Nephron progenitor cell (in vitro differentiated cells): ENCODE data around the gene RABL6.
"Not testable (repeated sequence)": the region's sequence is repeated elsewhere in the genome, so short reads cannot be mapped to it uniquely, and the experiment has no call there.

Source experiments
- DNase-seq: peaks from one replicate; pipeline ENCODE4 v3.0.0; 2021
- H3K27ac Mint-ChIP-seq: 2 replicates; pipeline ENCODE4 v1.8.0; 2021; ENCODE audit warnings: mild to moderate bottlenecking, moderate library complexity, mixed read lengths
- H3K27me3 Mint-ChIP-seq: 2 replicates; pipeline ENCODE4 v1.8.0; 2021; ENCODE audit warnings: mild to moderate bottlenecking, low read depth, mixed read lengths; ENCODE audit not compliant: poor library complexity
- H3K36me3 Mint-ChIP-seq: 2 replicates; pipeline ENCODE4 v1.8.0; 2021; ENCODE audit warnings: low read depth, mixed read lengths
- H3K4me1 Mint-ChIP-seq: 2 replicates; pipeline ENCODE4 v1.8.0; 2021; ENCODE audit warnings: mixed read lengths
- H3K4me3 Mint-ChIP-seq: 2 replicates; pipeline ENCODE4 v1.8.0; 2021; ENCODE audit warnings: mild to moderate bottlenecking, moderate library complexity, mixed read lengths
- H3K9me3 Mint-ChIP-seq: 2 replicates; pipeline ENCODE4 v1.8.0; 2021; ENCODE audit warnings: mild to moderate bottlenecking, moderate library complexity, mixed read lengths
- TF ChIP-seq, protein P1 (sequence below): fragments of 200-600 bp; sonication (generic); IDR thresholded peaks from 2 replicates; pipeline ENCODE4 v1.5.0; 2021; ENCODE audit warnings: antibody characterized with exemption

RABL6 gene

DNA sequence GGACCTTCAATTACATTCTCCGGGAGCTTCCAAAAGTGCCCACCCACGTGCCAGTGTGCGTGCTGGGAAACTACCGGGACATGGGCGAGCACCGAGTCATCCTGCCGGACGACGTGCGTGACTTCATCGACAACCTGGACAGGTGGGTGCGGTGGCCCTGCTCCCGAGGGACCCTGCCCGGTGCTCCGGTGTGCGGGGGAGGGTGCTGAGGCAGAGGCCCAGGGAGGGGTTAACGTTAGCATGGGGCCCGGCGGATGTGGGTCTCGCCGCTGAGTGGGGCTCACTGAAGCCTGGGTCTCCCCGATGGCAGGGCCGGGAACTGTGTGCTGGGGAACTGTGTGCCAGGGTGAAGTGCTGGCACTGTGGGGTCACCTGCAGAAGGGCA, 24.0 kb downstream of the RABL6 start:
- H3K4me1 Mint-ChIP-seq, result peaks cover 3% of the 10 kb centered on the region
- H3K36me3 Mint-ChIP-seq, result peaks cover 12% of the 10 kb centered on the region
- no peak overlapping the region for H3K27ac Mint-ChIP-seq
- no peak for DNase-seq
- no peaks in the 10 kb centered on the region for H3K9me3 Mint-ChIP-seq
- TF ChIP-seq, protein P1, sequence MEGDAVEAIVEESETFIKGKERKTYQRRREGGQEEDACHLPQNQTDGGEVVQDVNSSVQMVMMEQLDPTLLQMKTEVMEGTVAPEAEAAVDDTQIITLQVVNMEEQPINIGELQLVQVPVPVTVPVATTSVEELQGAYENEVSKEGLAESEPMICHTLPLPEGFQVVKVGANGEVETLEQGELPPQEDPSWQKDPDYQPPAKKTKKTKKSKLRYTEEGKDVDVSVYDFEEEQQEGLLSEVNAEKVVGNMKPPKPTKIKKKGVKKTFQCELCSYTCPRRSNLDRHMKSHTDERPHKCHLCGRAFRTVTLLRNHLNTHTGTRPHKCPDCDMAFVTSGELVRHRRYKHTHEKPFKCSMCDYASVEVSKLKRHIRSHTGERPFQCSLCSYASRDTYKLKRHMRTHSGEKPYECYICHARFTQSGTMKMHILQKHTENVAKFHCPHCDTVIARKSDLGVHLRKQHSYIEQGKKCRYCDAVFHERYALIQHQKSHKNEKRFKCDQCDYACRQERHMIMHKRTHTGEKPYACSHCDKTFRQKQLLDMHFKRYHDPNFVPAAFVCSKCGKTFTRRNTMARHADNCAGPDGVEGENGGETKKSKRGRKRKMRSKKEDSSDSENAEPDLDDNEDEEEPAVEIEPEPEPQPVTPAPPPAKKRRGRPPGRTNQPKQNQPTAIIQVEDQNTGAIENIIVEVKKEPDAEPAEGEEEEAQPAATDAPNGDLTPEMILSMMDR, result no peak
- H3K4me3 Mint-ChIP-seq, result no peak overlapping the region
- H3K27me3 Mint-ChIP-seq, result no peaks in the 10 kb centered on the region

DNA sequence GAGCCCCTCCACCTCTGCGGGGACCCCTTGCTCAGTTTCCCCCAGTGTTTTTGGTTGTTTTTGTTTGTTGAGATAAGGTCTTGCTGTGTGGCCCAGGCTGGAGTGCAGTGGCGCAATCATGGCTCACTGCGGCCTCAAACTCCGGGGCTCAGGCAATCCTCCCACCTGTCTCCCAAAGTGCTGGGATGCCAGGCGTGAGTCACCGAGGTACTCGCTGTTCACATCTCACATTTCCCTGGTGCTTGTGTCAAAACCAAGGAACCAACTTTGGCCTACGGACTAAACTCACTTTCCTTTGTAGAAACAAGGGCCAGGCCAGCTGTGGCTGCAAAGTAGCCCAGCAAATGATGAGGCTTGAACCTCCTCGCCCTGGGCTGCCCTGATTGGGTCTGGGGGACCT, 24.8 kb downstream of the RABL6 start:
- TF ChIP-seq, protein P1, result no peak
- Mint-ChIP-seq H3K27ac (no peak overlapping the region), H3K9me3 (no peaks in the 10 kb centered on the region), H3K27me3 (no peaks in the 10 kb centered on the region), H3K4me1 (peaks cover 3% of the 10 kb centered on the region), H3K4me3 (no peak overlapping the region), H3K36me3 (peaks cover 12% of the 10 kb centered on the region)
- DNase-seq, result no peak

DNA sequence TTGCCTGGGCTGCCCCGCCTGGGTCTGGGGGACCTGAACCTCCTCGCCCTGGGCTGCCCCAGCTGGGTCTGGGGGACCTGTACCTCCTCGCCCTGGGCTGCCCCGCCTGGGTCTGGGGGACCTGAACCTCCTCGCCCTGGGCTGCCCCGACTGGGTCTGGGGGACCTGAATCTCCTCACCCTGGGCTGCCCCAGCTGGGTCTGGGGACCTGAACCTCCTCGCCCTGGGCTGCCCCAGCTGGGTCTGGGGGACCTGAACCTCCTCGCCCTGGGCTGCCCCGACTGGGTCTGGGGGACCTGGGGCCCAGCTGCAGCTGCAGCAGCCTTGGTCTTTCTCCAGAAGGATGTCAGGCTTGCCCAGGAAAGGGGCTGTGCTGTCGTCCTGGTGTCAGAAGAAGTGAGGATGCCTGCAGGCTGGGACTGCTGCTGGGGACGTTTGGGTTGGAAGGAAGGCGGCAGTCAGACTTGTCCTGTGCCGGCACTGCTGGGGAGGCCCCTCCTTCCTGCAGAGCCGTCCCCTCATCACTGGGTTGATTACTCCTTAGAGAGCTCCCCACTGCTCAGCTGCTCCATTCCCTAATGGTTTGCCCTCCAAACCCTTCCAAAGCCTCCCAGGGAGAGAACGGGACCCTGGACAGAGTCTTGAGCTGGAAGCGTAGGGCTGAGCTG, 25.8 kb downstream of the RABL6 start:
- not testable (repeated sequence) for H3K27me3 Mint-ChIP-seq, H3K4me1 Mint-ChIP-seq, DNase-seq, H3K9me3 Mint-ChIP-seq, H3K4me3 Mint-ChIP-seq
- Mint-ChIP-seq H3K36me3 (peaks cover 12% of the 10 kb centered on the region), H3K27ac (peak overlapping the region; percentile 94)

DNA sequence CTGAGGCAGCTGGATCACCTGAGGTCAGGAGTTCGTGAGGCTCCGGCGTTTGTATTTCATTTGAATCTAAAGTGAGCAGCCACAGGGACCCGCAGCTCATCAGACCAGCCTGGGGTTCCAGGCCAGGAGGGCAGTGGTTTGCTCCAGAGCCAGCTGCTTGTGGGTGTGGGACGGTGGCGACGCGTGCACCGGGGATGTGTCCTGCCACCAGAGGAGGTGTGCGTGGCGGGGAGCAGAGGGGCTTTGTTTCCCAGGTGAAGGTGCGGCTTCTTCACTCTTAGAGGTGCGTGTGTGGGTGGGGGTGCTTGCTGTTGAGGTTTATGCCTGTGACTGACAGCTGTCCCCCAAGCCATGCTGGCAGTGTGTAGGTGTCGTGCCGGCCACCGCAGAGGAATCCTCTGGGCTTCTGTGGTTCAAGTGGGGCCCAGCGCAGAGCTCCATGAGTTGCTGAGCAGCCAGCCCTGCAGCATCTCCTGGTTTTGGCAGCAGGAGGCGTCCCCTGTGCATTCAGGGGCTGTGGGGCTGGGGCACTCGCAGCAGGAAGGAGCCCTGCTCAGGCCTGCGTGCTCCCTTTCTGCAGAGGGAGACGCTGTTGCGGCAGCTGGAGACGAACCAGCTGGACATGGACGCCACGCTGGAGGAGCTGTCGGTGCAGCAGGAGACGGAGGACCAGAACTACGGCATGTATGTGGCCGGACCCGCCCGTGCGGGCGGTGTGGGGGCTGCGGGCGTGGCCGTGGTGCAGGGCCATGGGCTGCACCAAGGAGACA, 27.6 kb downstream of the RABL6 start:
- H3K27ac Mint-ChIP-seq, result no peak overlapping the region
- H3K36me3 Mint-ChIP-seq, result peaks cover 12% of the 10 kb centered on the region
- H3K4me3 Mint-ChIP-seq, result no peak overlapping the region
- no peaks in the 10 kb centered on the region for H3K27me3 Mint-ChIP-seq
- TF ChIP-seq, protein P1, result no peak
- DNase-seq, result no peak
- H3K4me1 Mint-ChIP-seq, result peaks cover 17% of the 10 kb centered on the region
- no peaks in the 10 kb centered on the region for H3K9me3 Mint-ChIP-seq

DNA sequence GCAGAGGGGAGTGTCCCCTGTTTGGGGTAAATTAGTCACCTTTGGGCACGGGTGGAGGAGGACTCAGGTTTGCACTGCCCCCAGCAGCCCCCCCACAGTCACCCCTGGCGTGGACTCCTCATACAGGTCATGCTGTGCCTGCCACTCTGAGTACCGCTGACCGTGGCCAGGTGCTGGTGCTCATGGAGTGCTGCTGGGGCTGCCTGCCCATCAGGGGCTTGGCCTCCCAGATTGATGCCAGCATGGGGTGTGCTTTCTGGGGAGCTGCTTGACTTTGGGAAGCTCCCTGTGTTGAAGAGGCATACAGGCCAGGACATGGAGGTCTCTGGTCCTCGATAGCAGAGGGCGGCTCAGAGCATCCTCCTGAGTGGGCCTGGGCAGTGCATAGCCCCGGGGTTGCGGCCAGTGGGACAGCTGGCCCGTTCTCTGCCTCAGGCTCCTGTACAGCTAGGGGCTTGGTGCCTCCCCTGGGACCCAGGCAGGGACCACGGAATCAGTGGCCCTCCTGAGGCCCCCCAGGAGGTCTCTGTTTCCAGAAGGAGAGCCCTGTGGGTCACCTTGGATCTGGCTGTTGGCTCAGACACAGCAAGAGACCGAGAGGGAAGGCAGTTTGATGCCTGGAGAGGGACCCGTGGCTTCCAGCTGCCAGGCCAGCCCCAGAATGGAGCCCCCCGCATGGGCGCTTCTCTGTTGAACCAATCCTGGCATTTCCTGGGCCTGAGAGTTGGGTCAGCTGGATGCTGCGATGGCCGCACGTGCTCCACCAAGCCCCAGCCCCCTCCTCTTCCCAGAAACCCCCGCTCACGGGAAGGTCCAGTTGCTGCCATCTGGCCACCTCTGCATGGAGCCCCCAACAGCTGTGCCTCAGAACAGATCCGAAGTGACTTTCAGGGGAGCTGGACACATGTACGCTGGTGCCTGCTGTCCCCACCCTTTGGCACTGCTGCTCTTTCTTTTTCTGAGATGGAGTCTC, 28.5 kb downstream of the RABL6 start:
- TF ChIP-seq, protein P1, result no peak
- no peaks in the 10 kb centered on the region for H3K9me3 Mint-ChIP-seq
- H3K4me1 Mint-ChIP-seq, result peaks cover 25% of the 10 kb centered on the region
- DNase-seq, result no peak
- H3K27ac Mint-ChIP-seq, result no peak overlapping the region
- H3K27me3 Mint-ChIP-seq, result no peaks in the 10 kb centered on the region
- peaks cover 12% of the 10 kb centered on the region for H3K36me3 Mint-ChIP-seq
- H3K4me3 Mint-ChIP-seq, result no peak overlapping the region
